ENCODE measurements around the gene TRABD2B. TPM values are rescaled to one million over a fixed set of nuclear protein-coding genes. Genes with fewer than 3 reads are reported as not detected.

Gene TRABD2B
- total and polyA plus RNA-seq, 2 donors from 2014 or later: 19.8 to 62.0 TPM

DNA sequence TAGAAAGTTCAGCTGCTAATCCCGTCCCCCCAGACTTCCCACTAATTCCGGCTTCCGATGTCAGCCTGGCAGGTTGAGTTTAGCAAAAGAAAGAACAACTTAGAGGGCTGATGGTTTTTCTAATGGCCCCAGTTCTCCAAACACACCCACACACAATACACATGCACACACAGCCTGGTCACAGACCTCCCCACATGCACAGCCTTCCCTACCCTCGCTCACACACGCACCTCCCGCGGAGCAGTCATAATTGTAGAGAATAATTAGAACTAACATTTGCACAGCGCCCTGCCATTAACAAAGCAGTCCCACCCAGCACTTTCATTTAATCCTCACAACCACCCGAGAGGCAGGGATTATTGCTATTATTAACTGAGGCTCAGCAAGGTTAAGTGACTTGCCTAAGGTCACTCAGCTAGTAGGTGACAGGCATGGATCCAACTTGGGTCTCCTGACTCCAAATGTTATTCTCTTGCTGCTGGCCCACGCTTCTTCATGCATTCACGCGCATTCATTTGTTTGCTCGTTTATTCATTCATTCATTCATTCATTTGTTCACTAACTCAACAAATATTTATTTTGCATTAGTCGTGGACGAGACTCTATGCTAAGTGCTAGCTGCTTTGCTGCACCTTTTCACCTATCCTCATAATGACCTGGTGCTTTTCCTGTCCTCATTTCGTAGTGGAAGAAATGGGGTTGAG is 284.4 kb downstream of the TRABD2B start:
- FAIRE-seq (no peak), DNase-seq (no peak)
- peaks cover 0 to 10% (median 0%) of the 10 kb centered on the region in 3 donors for H3K4me1 ChIP-seq (ENCODE audit: control insufficient read depth in 2 of 3, insufficient read depth in 2 of 3, low read depth in 1 of 3, low read length in 3 of 3)
- no peaks in the 10 kb centered on the region for H3K9me3 ChIP-seq (ENCODE audit: control insufficient read depth in 2 of 3, insufficient read depth in 1 of 3, low read length in 3 of 3)
- no peak overlapping the region for H3K27ac ChIP-seq (ENCODE audit: low read depth in 2 of 2, low read length in 2 of 2)
- peaks cover 6% of the 10 kb centered on the region for H3K27me3 ChIP-seq (ENCODE audit: control insufficient read depth, insufficient read depth, low read length)
- no peak overlapping the region for H3K4me3 ChIP-seq (ENCODE audit: low read length in 3 of 3)
- TF ChIP-seq, protein P1, sequence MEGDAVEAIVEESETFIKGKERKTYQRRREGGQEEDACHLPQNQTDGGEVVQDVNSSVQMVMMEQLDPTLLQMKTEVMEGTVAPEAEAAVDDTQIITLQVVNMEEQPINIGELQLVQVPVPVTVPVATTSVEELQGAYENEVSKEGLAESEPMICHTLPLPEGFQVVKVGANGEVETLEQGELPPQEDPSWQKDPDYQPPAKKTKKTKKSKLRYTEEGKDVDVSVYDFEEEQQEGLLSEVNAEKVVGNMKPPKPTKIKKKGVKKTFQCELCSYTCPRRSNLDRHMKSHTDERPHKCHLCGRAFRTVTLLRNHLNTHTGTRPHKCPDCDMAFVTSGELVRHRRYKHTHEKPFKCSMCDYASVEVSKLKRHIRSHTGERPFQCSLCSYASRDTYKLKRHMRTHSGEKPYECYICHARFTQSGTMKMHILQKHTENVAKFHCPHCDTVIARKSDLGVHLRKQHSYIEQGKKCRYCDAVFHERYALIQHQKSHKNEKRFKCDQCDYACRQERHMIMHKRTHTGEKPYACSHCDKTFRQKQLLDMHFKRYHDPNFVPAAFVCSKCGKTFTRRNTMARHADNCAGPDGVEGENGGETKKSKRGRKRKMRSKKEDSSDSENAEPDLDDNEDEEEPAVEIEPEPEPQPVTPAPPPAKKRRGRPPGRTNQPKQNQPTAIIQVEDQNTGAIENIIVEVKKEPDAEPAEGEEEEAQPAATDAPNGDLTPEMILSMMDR (IDR thresholded peaks at IDR 0.05; ENCODE audit: borderline replicate concordance, extremely low read depth, insufficient read depth): no peak
- intact Hi-C loops (cut with DNase I): no loop called here
- H3K9ac ChIP-seq (ENCODE audit: low read length in 3 of 3): no peak overlapping the region
- H3K36me3 ChIP-seq (ENCODE audit: control insufficient read depth in 2 of 3, insufficient read depth in 3 of 3, low read length in 3 of 3): no peaks in the 10 kb centered on the region

DNA sequence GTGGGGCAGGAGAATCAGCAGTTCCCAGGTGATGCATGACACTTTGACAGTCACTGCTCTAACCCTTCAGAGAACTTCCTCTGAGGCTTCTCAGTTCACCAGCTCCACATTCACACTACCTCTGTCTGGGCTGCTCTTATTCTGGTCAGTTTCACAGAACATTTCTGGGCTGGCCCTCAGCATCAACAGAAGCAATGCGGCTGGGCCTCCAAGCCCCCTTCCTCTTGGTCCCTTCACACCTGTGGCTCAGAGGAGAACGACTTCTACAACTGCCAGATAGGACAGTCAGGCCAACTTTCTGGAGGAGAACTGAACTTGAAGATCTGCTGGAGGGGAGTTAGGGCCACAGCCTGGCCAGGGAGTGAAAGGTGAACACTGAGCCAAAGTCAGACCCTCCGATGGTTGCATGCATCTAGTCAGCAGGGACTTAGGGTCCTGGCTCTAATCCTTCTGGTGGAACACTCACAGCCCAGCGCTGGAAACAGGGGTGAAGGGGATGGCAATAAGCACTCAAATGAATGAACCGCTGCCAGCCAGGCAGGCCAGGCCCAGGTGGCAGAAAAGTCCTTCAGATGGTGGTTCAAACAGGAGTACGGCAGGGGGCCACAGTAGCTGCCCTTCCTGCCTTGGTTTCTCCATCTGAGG is 285.2 kb downstream of the TRABD2B start:
- no peak overlapping the region for H3K27ac ChIP-seq (ENCODE audit: low read depth in 2 of 2, low read length in 2 of 2)
- FAIRE-seq: no peak
- TF ChIP-seq, protein P1 (IDR thresholded peaks at IDR 0.05; ENCODE audit: borderline replicate concordance, extremely low read depth, insufficient read depth): no peak
- H3K9ac ChIP-seq (ENCODE audit: low read length in 3 of 3): no peak overlapping the region
- no peaks in the 10 kb centered on the region for H3K9me3 ChIP-seq (ENCODE audit: control insufficient read depth in 2 of 3, insufficient read depth in 1 of 3, low read length in 3 of 3)
- H3K27me3 ChIP-seq (ENCODE audit: control insufficient read depth, insufficient read depth, low read length): peaks cover 7% of the 10 kb centered on the region
- no peaks in the 10 kb centered on the region for H3K36me3 ChIP-seq (ENCODE audit: control insufficient read depth in 2 of 3, insufficient read depth in 3 of 3, low read length in 3 of 3)
- H3K4me3 ChIP-seq (ENCODE audit: low read length in 3 of 3): no peak overlapping the region
- peaks cover 0 to 10% (median 0%) of the 10 kb centered on the region in 3 donors for H3K4me1 ChIP-seq (ENCODE audit: control insufficient read depth in 2 of 3, insufficient read depth in 2 of 3, low read depth in 1 of 3, low read length in 3 of 3)
- no peak for DNase-seq
- intact Hi-C loops (cut with DNase I): no loop called here

DNA sequence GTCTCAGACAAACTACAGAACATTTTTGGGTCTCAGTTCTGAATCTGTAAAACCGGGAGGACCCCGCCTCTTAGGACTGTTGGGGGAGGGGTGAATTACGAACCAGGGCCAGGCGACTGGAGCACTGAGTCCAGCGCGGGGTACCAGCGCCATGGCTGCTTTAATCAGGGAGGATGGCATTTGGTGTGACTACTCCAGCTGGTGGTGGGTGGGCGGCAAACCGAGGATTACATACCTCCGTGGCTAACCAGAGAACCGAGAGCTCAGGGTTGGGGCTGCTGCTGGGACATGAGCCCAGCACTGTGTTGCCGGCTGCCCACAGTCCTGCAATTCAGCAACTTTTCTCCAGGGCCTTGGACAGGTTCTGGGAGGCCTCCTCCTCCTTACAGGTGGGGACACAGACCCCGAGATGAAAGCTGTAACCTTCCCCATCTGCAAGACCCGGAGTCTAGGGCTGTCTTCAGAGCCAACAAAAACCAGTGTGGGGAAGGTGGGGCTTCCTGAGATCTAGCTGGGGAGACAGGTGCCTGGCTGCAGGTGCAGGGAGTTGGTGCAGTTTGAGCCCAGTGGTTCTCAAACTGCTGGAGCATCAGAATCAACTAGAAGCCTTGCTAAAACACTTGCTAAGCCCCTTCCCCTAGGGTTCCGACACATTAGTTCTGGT is 285.9 kb downstream of the TRABD2B start:
- FAIRE-seq (no peak), DNase-seq (peak in 1 of 5 donors; percentile 53)
- Histone ChIP-seq H3K27me3 (ENCODE audit: control insufficient read depth, insufficient read depth, low read length) (peaks cover 8% of the 10 kb centered on the region), H3K4me1 (ENCODE audit: control insufficient read depth in 2 of 3, insufficient read depth in 2 of 3, low read depth in 1 of 3, low read length in 3 of 3) (peaks cover 0 to 10% (median 0%) of the 10 kb centered on the region in 3 donors), H3K4me3 (ENCODE audit: low read length in 3 of 3) (no peak overlapping the region), H3K9ac (ENCODE audit: low read length in 3 of 3) (no peak overlapping the region), H3K9me3 (ENCODE audit: control insufficient read depth in 2 of 3, insufficient read depth in 1 of 3, low read length in 3 of 3) (no peaks in the 10 kb centered on the region), H3K27ac (ENCODE audit: low read depth in 2 of 2, low read length in 2 of 2) (no peak overlapping the region), H3K36me3 (ENCODE audit: control insufficient read depth in 2 of 3, insufficient read depth in 3 of 3, low read length in 3 of 3) (no peaks in the 10 kb centered on the region)
- TF ChIP-seq, protein P1 (IDR thresholded peaks at IDR 0.05; ENCODE audit: borderline replicate concordance, extremely low read depth, insufficient read depth): no peak
- intact Hi-C loops (cut with DNase I): no loop called here

Other genes with a start within 250 kb of the TRABD2B start
- gene SLC5A9, start 225.3 kb upstream of the TRABD2B start, total RNA-seq: 2.3 TPM
- 4.4 TPM for gene SLC5A9, start 225.3 kb upstream of the TRABD2B start, polyA plus RNA-seq (ENCODE audit: insufficient read depth, low read depth, low replicate concordance)

All from kidney (tissue), 14 donors.